Globus pallidus (tissue), 1 donor: Measurements from ENCODE around the gene CHST12.

Source experiments
- DNase-seq: peaks from one replicate; pipeline ENCODE4 v3.0.0-alpha.2; 2015; ENCODE audit warnings: low spot score

Gene CHST12

GRCh38 chr7:2479276-2480069 lies 76.1 kb downstream of the CHST12 start:
- no peak for DNase-seq

GRCh38 chr7:2480070-2480408 lies 76.6 kb downstream of the CHST12 start:
- no peak for DNase-seq

- no peak for DNase-seq
These were observed 77.8 kb downstream of the CHST12 start for GRCh38 chr7:2481195-2481594.

- no peak for DNase-seq
These were observed 79.5 kb downstream of the CHST12 start for GRCh38 chr7:2482725-2483451.

- DNase-seq = no peak
These were observed 80.1 kb downstream of the CHST12 start for GRCh38 chr7:2483494-2483893.

GRCh38 chr7:2484868-2485267 lies 81.5 kb downstream of the CHST12 start:
- no peak for DNase-seq

GRCh38 chr7:2487586-2488271 lies 84.3 kb downstream of the CHST12 start:
- no peak for DNase-seq

GRCh38 chr7:2488272-2488645 lies 84.8 kb downstream of the CHST12 start:
- no peak for DNase-seq

GRCh38 chr7:2488681-2489080 lies 85.3 kb downstream of the CHST12 start:
- no peak for DNase-seq

GRCh38 chr7:2490181-2490651 lies 86.8 kb downstream of the CHST12 start:
- DNase-seq = no peak

GRCh38 chr7:2492038-2492437 lies 88.6 kb downstream of the CHST12 start:
- no peak for DNase-seq

- no peak for DNase-seq
These were observed 90.1 kb downstream of the CHST12 start for GRCh38 chr7:2493205-2494164.

- no peak for DNase-seq
These were observed 91.0 kb downstream of the CHST12 start for GRCh38 chr7:2494191-2495130.

- no peak for DNase-seq
These were observed 92.2 kb downstream of the CHST12 start for GRCh38 chr7:2495418-2496299.

GRCh38 chr7:2496375-2496774 lies 93.0 kb downstream of the CHST12 start:
- no peak for DNase-seq

- no peak for DNase-seq
These were observed 93.7 kb downstream of the CHST12 start for GRCh38 chr7:2497065-2497464.

- no peak for DNase-seq
These were observed 94.3 kb downstream of the CHST12 start for GRCh38 chr7:2497500-2498336.
